ENCODE measurements around the gene PSEN2. TPM values are rescaled to one million over a fixed set of nuclear protein-coding genes. Genes with fewer than 3 reads are reported as not detected.

Gene PSEN2
- total and polyA plus RNA-seq, 2 of the 8 experiments (the other 6 are each of a cell fraction or from before 2014, with no cell fraction given) = 22.9 to 29.0 TPM

GRCh38 chr1:226825746-226826100 lies 44.7 kb upstream of the PSEN2 start:
- H3K23me2 ChIP-seq (ENCODE audit: low read depth, low read length) = no peaks in the 10 kb centered on the region
- 87% methylated on average over 3 of the region's 3 CpGs; no CpG with 5 or more reads in 1 of the 2 experiments for WGBS, 2 experiments (ENCODE audit: extremely low coverage in 1 of 2, insufficient coverage in 1 of 2, insufficient read length in 1 of 2, insufficient replicate concordance in 2 of 2, low coverage in 1 of 2, low lambda C conversion rate in 2 of 2, missing lambda C conversion rate in 1 of 2)
- POLR2A ChIA-PET (ENCODE audit: partially characterized antibody) = no interaction called here
- H2AFZ ChIP-seq (ENCODE audit: low read length) = no peak overlapping the region
- DNase-seq (ENCODE audit: low read depth in 1 of 2, low spot score in 2 of 2) (no peak), FAIRE-seq (no peak)
- no peak overlapping the region for H2BK20ac ChIP-seq (ENCODE audit: low read length)
- H3K9me3 ChIP-seq (ENCODE audit: insufficient read depth in 2 of 2, low read depth in 1 of 2, low read length in 1 of 2) = no peaks in the 10 kb centered on the region
- H3K4me1 ChIP-seq (replicated peaks in 1 of 4; ENCODE audit: control insufficient read depth in 3 of 4, insufficient read depth in 4 of 4, low read length in 3 of 4) = no peaks in the 10 kb centered on the region; a peak in 2 of 7 replicates
- no peak overlapping the region for H3K9ac ChIP-seq (replicated peaks in 1 of 4; ENCODE audit: extremely low read depth in 1 of 4, low read depth in 3 of 4, low read length in 3 of 4)
- H4K20me1 ChIP-seq (replicated peaks in 1 of 2; ENCODE audit: control insufficient read depth in 1 of 2, insufficient read depth in 2 of 2, low read length in 2 of 2) = no peaks in the 10 kb centered on the region
- no peak overlapping the region for H3K18ac ChIP-seq (ENCODE audit: extremely low read depth, low read length)
- H4K91ac ChIP-seq (replicated peaks; ENCODE audit: insufficient read length, low read length) = no peak overlapping the region
- H3K79me2 ChIP-seq (ENCODE audit: control insufficient read depth in 1 of 2, insufficient read depth in 2 of 2, low read length in 2 of 2) = no peaks in the 10 kb centered on the region
- CTCF ChIA-PET (ENCODE audit: partially characterized antibody) = interaction anchor here (1.1 to 8.6 kb wide), 10 partner anchors 8 to 401 kb away, joined by 3 to 184 read pairs (median 6); no protein-coding TSS in a partner anchor
- no peak overlapping the region for H3K14ac ChIP-seq (ENCODE audit: insufficient read length)
- H3K79me1 ChIP-seq (ENCODE audit: low read depth, low read length) = no peaks in the 10 kb centered on the region
- no peaks in the 10 kb centered on the region for H3K27me3 ChIP-seq (replicated peaks in 1 of 4; ENCODE audit: control insufficient read depth in 3 of 4, extremely low read depth in 1 of 4, insufficient read depth in 3 of 4, low read length in 3 of 4)
- H3K4me3 ChIP-seq (ENCODE audit: extremely low read depth in 1 of 4, insufficient read depth in 2 of 4, low read depth in 3 of 4, low read length in 4 of 4) = no peak overlapping the region
- H3K4ac ChIP-seq (replicated peaks; ENCODE audit: insufficient read length, low read depth, low read length) = no peak overlapping the region
- no peak overlapping the region for H2BK120ac ChIP-seq (replicated peaks; ENCODE audit: low read depth, low read length)
- no peak overlapping the region for H2BK5ac ChIP-seq (ENCODE audit: low read depth, low read length)
- H2AK5ac ChIP-seq (ENCODE audit: low read depth, low read length) = no peak overlapping the region
- H4K8ac ChIP-seq (ENCODE audit: extremely low read depth, insufficient read depth, low read length) = no peak overlapping the region
- H2BK15ac ChIP-seq (ENCODE audit: low read length) = no peak overlapping the region
- H3K36me3 ChIP-seq (ENCODE audit: control insufficient read depth in 2 of 4, insufficient read depth in 4 of 4, low read length in 3 of 4) = no peaks in the 10 kb centered on the region
- H4K5ac ChIP-seq (ENCODE audit: insufficient read length, low read depth, low read length) = no peak overlapping the region
- no peak overlapping the region for H3K56ac ChIP-seq (replicated peaks; ENCODE audit: insufficient read length, low read depth, low read length)
- no peak overlapping the region for H3K4me2 ChIP-seq (ENCODE audit: insufficient read depth in 1 of 2, low read depth in 2 of 2, low read length in 2 of 2)
- H3K27ac ChIP-seq (ENCODE audit: low read depth, low read length) = no peak overlapping the region
- H3K23ac ChIP-seq (ENCODE audit: insufficient read length) = no peak overlapping the region
- no peak overlapping the region for H2BK12ac ChIP-seq (ENCODE audit: low read depth, low read length)
- TF ChIP-seq PHF8 (conservative IDR thresholded peaks at IDR 0.05; ENCODE audit: low read depth, low read length) (no peak), ATF2 (IDR thresholded peaks at IDR 0.05; ENCODE audit: low read length) (no peak), YY1 (IDR thresholded peaks at IDR 0.05; ENCODE audit: low read depth, low read length) (no peak), CREB1 (IDR thresholded peaks at IDR 0.05) (no peak), RBBP5 (IDR thresholded peaks at IDR 0.05; ENCODE audit: borderline replicate concordance, low read depth, low read length) (no peak), SRF (IDR thresholded peaks at IDR 0.05; ENCODE audit: low read depth, low read length) (no peak), TAF1 (IDR thresholded peaks at IDR 0.05; ENCODE audit: low read depth, low read length) (no peak), SP4 (IDR thresholded peaks at IDR 0.05; ENCODE audit: low read length) (no peak), JUN (IDR thresholded peaks at IDR 0.05; ENCODE audit: low read depth, low read length) (no peak), RFX5 (IDR thresholded peaks at IDR 0.05; ENCODE audit: borderline replicate concordance, low read depth, low read length) (no peak), ASH2L (IDR thresholded peaks at IDR 0.05; ENCODE audit: low read length) (no peak)
- TF ChIP-seq, protein P1, sequence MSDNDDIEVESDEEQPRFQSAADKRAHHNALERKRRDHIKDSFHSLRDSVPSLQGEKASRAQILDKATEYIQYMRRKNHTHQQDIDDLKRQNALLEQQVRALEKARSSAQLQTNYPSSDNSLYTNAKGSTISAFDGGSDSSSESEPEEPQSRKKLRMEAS (IDR thresholded peaks at IDR 0.05) = no peak
- TF ChIP-seq, protein P2, sequence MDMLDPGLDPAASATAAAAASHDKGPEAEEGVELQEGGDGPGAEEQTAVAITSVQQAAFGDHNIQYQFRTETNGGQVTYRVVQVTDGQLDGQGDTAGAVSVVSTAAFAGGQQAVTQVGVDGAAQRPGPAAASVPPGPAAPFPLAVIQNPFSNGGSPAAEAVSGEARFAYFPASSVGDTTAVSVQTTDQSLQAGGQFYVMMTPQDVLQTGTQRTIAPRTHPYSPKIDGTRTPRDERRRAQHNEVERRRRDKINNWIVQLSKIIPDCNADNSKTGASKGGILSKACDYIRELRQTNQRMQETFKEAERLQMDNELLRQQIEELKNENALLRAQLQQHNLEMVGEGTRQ (IDR thresholded peaks at IDR 0.05; ENCODE audit: low read length) = no peak
